Lower leg skin (tissue), 3 donors: ENCODE measurements around the gene CTBP1.

ENCODE experiments used
- POLR2A ChIP-seq, 2 donors: fragments of 450-650 bp; IDR thresholded peaks; one replicate each; pipeline ENCODE4 v1.6.1; 2016 to 2017; ENCODE audit warnings: antibody characterized with exemption in 2 of 2, mild to moderate bottlenecking in 1 of 2, moderate library complexity in 1 of 2
- TF ChIP-seq, protein P1 (sequence below), 3 donors: fragments of 450-650 bp; IDR thresholded peaks; one replicate each; pipeline ENCODE4 v1.5.1; 2016; ENCODE audit warnings: antibody characterized with exemption in 3 of 3, mild to moderate bottlenecking in 3 of 3, moderate library complexity in 2 of 3

DNA sequence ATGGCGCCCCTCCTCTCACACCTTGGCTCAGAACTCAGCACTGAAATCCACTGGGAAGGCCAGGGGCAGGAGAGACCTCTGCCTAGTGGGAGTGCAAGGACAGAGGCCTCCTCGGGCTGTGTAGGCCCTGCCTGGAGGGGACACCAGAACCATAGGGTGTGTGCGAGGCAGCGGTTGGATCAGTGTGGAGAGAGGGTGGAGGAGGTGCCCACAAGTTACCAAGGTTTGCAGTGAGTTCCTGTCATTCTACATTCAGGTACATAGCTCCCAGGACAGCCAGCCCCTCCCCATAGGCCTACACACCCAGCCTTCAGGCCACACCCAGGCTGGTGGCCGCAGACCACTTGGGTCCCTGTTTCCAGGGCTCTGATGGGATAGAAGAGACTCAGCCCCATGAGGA, 57.3 kb downstream of the CTBP1 start:
- TF ChIP-seq, protein P1, sequence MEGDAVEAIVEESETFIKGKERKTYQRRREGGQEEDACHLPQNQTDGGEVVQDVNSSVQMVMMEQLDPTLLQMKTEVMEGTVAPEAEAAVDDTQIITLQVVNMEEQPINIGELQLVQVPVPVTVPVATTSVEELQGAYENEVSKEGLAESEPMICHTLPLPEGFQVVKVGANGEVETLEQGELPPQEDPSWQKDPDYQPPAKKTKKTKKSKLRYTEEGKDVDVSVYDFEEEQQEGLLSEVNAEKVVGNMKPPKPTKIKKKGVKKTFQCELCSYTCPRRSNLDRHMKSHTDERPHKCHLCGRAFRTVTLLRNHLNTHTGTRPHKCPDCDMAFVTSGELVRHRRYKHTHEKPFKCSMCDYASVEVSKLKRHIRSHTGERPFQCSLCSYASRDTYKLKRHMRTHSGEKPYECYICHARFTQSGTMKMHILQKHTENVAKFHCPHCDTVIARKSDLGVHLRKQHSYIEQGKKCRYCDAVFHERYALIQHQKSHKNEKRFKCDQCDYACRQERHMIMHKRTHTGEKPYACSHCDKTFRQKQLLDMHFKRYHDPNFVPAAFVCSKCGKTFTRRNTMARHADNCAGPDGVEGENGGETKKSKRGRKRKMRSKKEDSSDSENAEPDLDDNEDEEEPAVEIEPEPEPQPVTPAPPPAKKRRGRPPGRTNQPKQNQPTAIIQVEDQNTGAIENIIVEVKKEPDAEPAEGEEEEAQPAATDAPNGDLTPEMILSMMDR (IDR thresholded peaks at IDR 0.05) = no peak
- TF ChIP-seq POLR2A (IDR thresholded peaks at IDR 0.05) = no peak
